B cell (primary cell): ENCODE measurements around the gene STIM1. TPM values are rescaled to one million over a fixed set of nuclear protein-coding genes. Genes with fewer than 3 reads are reported as not detected.

Experiments
- ATAC-seq: fragments of 200-7000 bp; cut with Tn5 transposase; one replicate; pipeline ENCODE4 v1.10.0; 2021; ENCODE audit warnings: low read depth, mild to moderate bottlenecking, moderate number of reproducible peaks, moderate library complexity
- CTCF ChIA-PET: fragments of 350-600 bp; sonication (Branson Sonifier 250); formaldehyde crosslinking; loops from one replicate; lab custom pipeline; 2021; ENCODE audit warnings: antibody characterized with exemption, inconsistent platforms; lab: Charles Lee
- POLR2A ChIA-PET: fragments of 350-600 bp; sonication (Branson Sonifier 250); formaldehyde crosslinking; loops from one replicate; lab custom pipeline; 2021; ENCODE audit warnings: antibody characterized with exemption; lab: Charles Lee
- DNase-seq: peaks from one replicate; pipeline ENCODE4 v3.0.0; 2013
- H2AFZ ChIP-seq: 2 replicates; pipeline ENCODE4 v1.6.1; 2012; ENCODE audit warnings: mild to moderate bottlenecking, low read depth, low read length; ENCODE audit not compliant: insufficient read depth, poor library complexity, severe bottlenecking
- H3K27ac ChIP-seq, 2 donors: 1 replicate in 1 of 2; 2 replicates in 1 of 2; pipeline ENCODE4 v1.5.1; 2012 to 2013; ENCODE audit warnings: low read length in 2 of 2, mild to moderate bottlenecking in 2 of 2, moderate library complexity in 1 of 2
- H3K27me3 ChIP-seq, 4 experiments: fragments of 200-600 bp in 1 of 4; sonication (generic) in 1 of 4; replicated peaks in 1 of 4; 1 replicate in 2 of 4; 2 replicates in 2 of 4; pipeline versions ENCODE4 v1.6.1 to v1.7.0; 2013 to 2016; ENCODE audit warnings: low read length in 3 of 4, mild to moderate bottlenecking in 2 of 4, mixed read lengths in 1 of 4, moderate library complexity in 1 of 4; ENCODE audit not compliant: insufficient read depth in 4 of 4, control insufficient read depth in 3 of 4; ENCODE audit errors: control extremely low read depth in 1 of 4
- H3K36me3 ChIP-seq, 2 experiments: replicated peaks in 1 of 2; 1 replicate in 1 of 2; 2 replicates in 1 of 2; pipeline versions ENCODE4 v1.6.1 to v1.7.1; 2013; ENCODE audit warnings: low read length in 1 of 2; ENCODE audit not compliant: insufficient read depth in 2 of 2, control insufficient read depth in 1 of 2; ENCODE audit errors: control extremely low read depth in 1 of 2, extremely low read depth in 1 of 2
- H3K4me1 ChIP-seq, 2 donors: fragments of 200-600 bp in 1 of 2; sonication (generic) in 1 of 2; 1 replicate in 1 of 2; 2 replicates in 1 of 2; pipeline versions ENCODE4 v1.5.1 to v1.6.1; 2013 to 2017; ENCODE audit warnings: low read length in 2 of 2; ENCODE audit not compliant: control insufficient read depth in 2 of 2, insufficient read depth in 2 of 2
- H3K4me2 ChIP-seq: replicated peaks from 2 replicates; pipeline ENCODE3; 2012; ENCODE audit warnings: mild to moderate bottlenecking, low read depth, low read length; ENCODE audit not compliant: poor library complexity, severe bottlenecking
- H3K4me3 ChIP-seq, 5 experiments: fragments of 200-600 bp in 1 of 5; sonication (generic) in 1 of 5; 1 replicate in 3 of 5; 2 replicates in 2 of 5; pipeline versions ENCODE4 v1.5.1 to v1.7.0; 2011 to 2016; ENCODE audit warnings: low read length in 4 of 5, mild to moderate bottlenecking in 4 of 5, low read depth in 2 of 5, control low read depth in 1 of 5, moderate library complexity in 1 of 5; ENCODE audit not compliant: insufficient read depth in 1 of 5; ENCODE audit errors: control extremely low read depth in 1 of 5, extremely low read depth in 1 of 5
- H3K79me2 ChIP-seq: fragments of 200-600 bp; sonication (generic); one replicate; pipeline ENCODE4 v1.6.0; 2016; ENCODE audit warnings: low read length; ENCODE audit not compliant: control insufficient read depth, insufficient read depth
- H3K9ac ChIP-seq: fragments of 200-600 bp; sonication (generic); 2 replicates; pipeline ENCODE4 v1.6.1; 2017; ENCODE audit warnings: mild to moderate bottlenecking, low read length, moderate library complexity
- H3K9me3 ChIP-seq, 3 donors: one replicate each; pipeline versions ENCODE4 v1.6.1 to v1.7.1; 2013; ENCODE audit warnings: low read length in 2 of 3; ENCODE audit not compliant: control insufficient read depth in 2 of 3, insufficient read depth in 1 of 3; ENCODE audit errors: control extremely low read depth in 1 of 3
- H4K20me1 ChIP-seq: 2 replicates; pipeline ENCODE4 v1.6.0; 2012; ENCODE audit warnings: mild to moderate bottlenecking, low read length; ENCODE audit not compliant: insufficient read depth, control insufficient read depth, poor library complexity, severe bottlenecking
- H3K27ac Mint-ChIP-seq: one replicate; pipeline ENCODE4 v1.8.0; 2021; ENCODE audit warnings: mixed read lengths
- H3K27me3 Mint-ChIP-seq: one replicate; pipeline ENCODE4 v1.8.0; 2021; ENCODE audit warnings: mixed read lengths
- H3K4me1 Mint-ChIP-seq: one replicate; pipeline ENCODE4 v1.8.0; 2021; ENCODE audit warnings: mixed read lengths
- H3K4me3 Mint-ChIP-seq: one replicate; pipeline ENCODE4 v1.8.0; 2021; ENCODE audit warnings: mixed read lengths
- H3K9me3 Mint-ChIP-seq: one replicate; pipeline ENCODE4 v1.8.0; 2022; ENCODE audit warnings: mixed read lengths; ENCODE audit not compliant: insufficient read depth
- CTCF ChIP-seq: fragments of 200-600 bp; IDR thresholded peaks from one replicate; pipeline ENCODE4 v1.8.0; 2022; ENCODE audit warnings: antibody characterized with exemption, mild to moderate bottlenecking
- EZH2 ChIP-seq: IDR thresholded peaks from 2 replicates; pipeline ENCODE4 v1.6.1; 2012; ENCODE audit warnings: borderline replicate concordance, low read depth, mild to moderate bottlenecking, moderate library complexity, low read length; ENCODE audit not compliant: insufficient read depth, poor library complexity, severe bottlenecking
- WGBS: methylation state at CpG from one replicate; pipeline ENCODE4 v1.1.5; 2013; ENCODE audit warnings: missing lambda C conversion rate; ENCODE audit not compliant: insufficient coverage; 5-methylcytosine and 5-hydroxymethylcytosine counted together
- intact Hi-C: fragments of 100-400 bp; cut with micrococcal nuclease; formaldehyde crosslinking; loops from one replicate; pipeline ENCODE4 v1.10.0; 2022
- polyA plus RNA-seq: library from polyadenylated mRNA; depleted of rRNA; stranded (reverse); fragments of >200 nt; gene quantifications from 2 replicates; pipeline ENCODE4 v1.2.3, GENCODE V29; 2012
- total RNA-seq, 2 donors: library from RNA; stranded (reverse); fragments of 120-200 nt in 1 of 2; gene quantifications; 1 replicate in 1 of 2; 2 replicates in 1 of 2; pipeline versions ENCODE4 v1.2.3 to v1.2.4, GENCODE V29; 2013 to 2022

Gene STIM1
- total and polyA plus RNA-seq, 2 donors (not counting 1 experiment from before 2014, with no cell fraction given): 59.4 to 76.7 TPM

- H4K20me1 ChIP-seq: no peaks in the 10 kb centered on the region
- Mint-ChIP-seq H3K4me1 (no peaks in the 10 kb centered on the region), H3K27ac (no peak overlapping the region), H3K4me3 (no peak overlapping the region), H3K27me3 (no peaks in the 10 kb centered on the region), H3K9me3 (no peaks in the 10 kb centered on the region)
- WGBS: no CpG with 5 or more reads among the region's 1 CpG
- H3K27me3 ChIP-seq: no peaks in the 10 kb centered on the region
- intact Hi-C loops: no loop called here
- peaks cover 13 to 39% of the 10 kb centered on the region in 2 experiments for H3K36me3 ChIP-seq
- no peak overlapping the region for H3K9ac ChIP-seq
- H3K79me2 ChIP-seq: peaks cover 16% of the 10 kb centered on the region
- no peak overlapping the region for H2AFZ ChIP-seq
- ATAC-seq (no peak), DNase-seq (no peak)
- H3K9me3 ChIP-seq: no peaks in the 10 kb centered on the region
- CTCF ChIA-PET: interaction anchor here (0.7 kb wide), 1 partner anchor 251 kb away, joined by 3 read pairs; no protein-coding TSS in a partner anchor
- H3K4me3 ChIP-seq: no peak overlapping the region
- H3K4me2 ChIP-seq: no peak overlapping the region
- no peaks in the 10 kb centered on the region for H3K4me1 ChIP-seq
- no peak overlapping the region for H3K27ac ChIP-seq
- POLR2A ChIA-PET: no interaction called here
- TF ChIP-seq CTCF: no peak
- TF ChIP-seq EZH2: no peak
These were observed 250.5 kb downstream of the STIM1 start for GRCh38 chr11:4105916-4106315.

DNA sequence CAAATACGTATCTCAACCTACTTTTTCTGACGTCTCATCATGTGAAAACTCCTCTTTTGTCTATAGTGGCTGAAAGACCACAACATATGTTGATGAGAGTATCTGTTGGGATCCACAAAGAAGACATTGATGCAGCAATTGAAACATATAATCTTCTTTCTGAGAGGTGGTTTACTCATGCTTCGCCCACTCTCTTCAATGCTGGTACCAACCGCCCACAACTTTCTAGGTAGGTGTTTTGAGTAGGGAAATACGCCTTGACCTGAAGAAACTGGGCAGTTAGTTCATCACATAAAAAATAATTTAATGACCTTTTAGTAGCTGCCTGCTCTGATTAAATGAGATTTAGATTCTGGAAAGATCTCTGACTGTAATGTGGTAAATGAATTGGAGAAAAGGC is 256.4 kb downstream of the STIM1 start:
- H3K4me1 Mint-ChIP-seq: no peaks in the 10 kb centered on the region
- Histone ChIP-seq H3K79me2 (no peaks in the 10 kb centered on the region), H2AFZ (no peak overlapping the region), H3K27ac (no peak overlapping the region), H3K4me3 (no peak overlapping the region), H3K27me3 (no peaks in the 10 kb centered on the region), H3K9ac (no peak overlapping the region), H3K4me1 (no peaks in the 10 kb centered on the region), H3K4me2 (no peak overlapping the region), H3K9me3 (no peaks in the 10 kb centered on the region), H3K36me3 (peaks cover 5 to 37% of the 10 kb centered on the region in 2 experiments), H4K20me1 (no peaks in the 10 kb centered on the region)
- POLR2A ChIA-PET: no interaction called here
- WGBS: no CpG with 5 or more reads among the region's 5 CpGs
- intact Hi-C loops: no loop called here
- ATAC-seq (no peak), DNase-seq (no peak)
- H3K27me3 Mint-ChIP-seq: no peaks in the 10 kb centered on the region
- no peaks in the 10 kb centered on the region for H3K9me3 Mint-ChIP-seq
- H3K4me3 Mint-ChIP-seq: no peak overlapping the region
- no peak overlapping the region for H3K27ac Mint-ChIP-seq
- CTCF ChIA-PET: no interaction called here
- TF ChIP-seq EZH2 (no peak), CTCF (no peak)
